ENCODE data around the gene SPATC1L. TPM values are rescaled to one million over a fixed set of nuclear protein-coding genes. Genes with fewer than 3 reads are reported as not detected.

Gene SPATC1L
- polyA plus RNA-seq, 2 of the 4 experiments (the other 2 are of a cell fraction) = 0.14 TPM; not detected in 1

DNA sequence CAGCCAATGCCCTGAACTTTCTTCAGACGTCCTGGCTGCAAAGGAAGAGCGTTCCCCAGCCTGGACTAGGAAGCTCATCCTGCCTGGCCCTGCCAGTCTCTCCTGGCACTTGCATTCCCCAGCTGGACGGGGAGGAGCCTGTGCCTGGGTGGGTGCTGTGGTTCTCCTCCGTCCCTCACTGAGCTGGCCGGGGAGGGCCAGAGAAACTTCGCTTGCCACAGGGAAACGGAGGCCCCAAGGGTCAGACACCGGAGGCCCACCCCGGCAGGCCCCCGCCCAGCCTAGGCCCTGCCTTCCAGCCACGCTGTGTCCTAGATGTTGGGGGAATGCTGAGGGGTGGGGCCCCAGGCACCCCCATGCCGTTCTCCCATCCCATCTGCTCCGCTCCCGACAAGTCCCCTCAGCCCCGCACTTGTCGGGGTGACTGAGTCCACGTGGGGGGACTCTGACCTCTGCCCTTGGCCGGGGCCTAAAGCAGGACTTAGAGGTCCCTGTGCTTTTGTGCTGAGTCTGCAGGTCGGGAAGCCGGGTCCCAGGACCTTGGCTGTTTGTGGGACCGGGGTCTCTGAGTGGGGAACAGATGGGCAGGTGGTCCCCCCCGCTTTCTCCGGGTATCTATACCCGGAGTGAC lies 33.7 kb downstream of the SPATC1L start:
- H3K4me3 ChIP-seq = no peak overlapping the region
- TF ChIP-seq MAFK (IDR thresholded peaks at IDR 0.05; ENCODE audit: partially characterized antibody) = peak; percentile 44
- TF ChIP-seq, protein P1, sequence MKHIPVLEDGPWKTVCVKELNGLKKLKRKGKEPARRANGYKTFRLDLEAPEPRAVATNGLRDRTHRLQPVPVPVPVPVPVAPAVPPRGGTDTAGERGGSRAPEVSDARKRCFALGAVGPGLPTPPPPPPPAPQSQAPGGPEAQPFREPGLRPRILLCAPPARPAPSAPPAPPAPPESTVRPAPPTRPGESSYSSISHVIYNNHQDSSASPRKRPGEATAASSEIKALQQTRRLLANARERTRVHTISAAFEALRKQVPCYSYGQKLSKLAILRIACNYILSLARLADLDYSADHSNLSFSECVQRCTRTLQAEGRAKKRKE (CRISPR knock-in tag; IDR thresholded peaks at IDR 0.05; ENCODE audit: low read depth) = no peak
- FAIRE-seq (no peak), DNase-seq (ENCODE audit: low read depth in 1 of 2, low spot score in 1 of 2) (no peak), ATAC-seq (no peak)
- no peak overlapping the region for H3K27ac ChIP-seq
- ChIA-PET CTCF (interaction anchor here (1.4 to 1.8 kb wide), 3 partner anchors 8 to 180 kb away, joined by 4 to 7 read pairs (median 6); no protein-coding TSS in a partner anchor), POLR2A (no interaction called here)
- WGBS (ENCODE audit: missing lambda C conversion rate) = 80% methylated on average over 11 of the region's 24 CpGs
- H3K9me3 ChIP-seq = no peaks in the 10 kb centered on the region
- H3K4me1 ChIP-seq = no peaks in the 10 kb centered on the region
- H3K4me2 ChIP-seq = no peak overlapping the region

DNA sequence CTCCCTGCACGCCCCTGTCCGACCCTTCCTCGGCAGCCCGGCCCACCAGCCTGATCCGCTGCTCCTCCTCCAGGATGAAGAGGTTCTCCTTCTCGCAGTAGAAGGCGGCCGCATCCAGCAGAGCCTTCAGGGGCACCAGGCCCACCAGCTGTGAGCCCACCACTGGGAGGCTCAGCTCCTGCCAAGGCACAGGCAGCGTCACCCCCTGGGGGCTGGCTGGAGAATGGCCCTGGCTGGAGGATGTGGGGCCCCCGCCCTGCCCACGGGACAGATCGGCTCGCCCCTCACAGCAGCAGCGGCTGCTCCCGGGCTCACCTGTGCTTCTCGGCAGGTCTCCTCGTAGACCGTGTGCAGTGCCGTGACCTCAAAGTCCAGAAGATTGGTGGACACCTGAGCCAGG lies 34.2 kb downstream of the SPATC1L start:
- DNase-seq (ENCODE audit: low read depth in 1 of 2, low spot score in 1 of 2) (no peak), ATAC-seq (no peak), FAIRE-seq (no peak)
- TF ChIP-seq ZC3H11A (IDR thresholded peaks at IDR 0.05) (no peak), FOSL2 (IDR thresholded peaks at IDR 0.05) (no peak), FOSL2 (CRISPR knock-in tag; IDR thresholded peaks at IDR 0.05) (no peak), HOXA7 (CRISPR knock-in tag; IDR thresholded peaks at IDR 0.05) (no peak), ZFP36 (IDR thresholded peaks at IDR 0.05; ENCODE audit: borderline replicate concordance, partially characterized antibody) (no peak), RARB (CRISPR knock-in tag; IDR thresholded peaks at IDR 0.05) (no peak), FOSB (CRISPR knock-in tag; IDR thresholded peaks at IDR 0.05) (no peak), POLR2A (IDR thresholded peaks at IDR 0.05; ENCODE audit: low read length) (no peak), TP53 (CRISPR knock-in tag; IDR thresholded peaks at IDR 0.05) (no peak), NFE2L2 (conservative IDR thresholded peaks at IDR 0.05; ENCODE audit: low read length) (no peak), CBX8 (IDR thresholded peaks at IDR 0.05) (no peak), RAD21 (conservative IDR thresholded peaks at IDR 0.05 in 1 of 2, IDR thresholded peaks at IDR 0.05 in 1 of 2) (no peak), NR3C1 (IDR thresholded peaks at IDR 0.05) (no peak), PHF8 (IDR thresholded peaks at IDR 0.05; ENCODE audit: borderline replicate concordance, low read depth) (no peak), MAFK (IDR thresholded peaks at IDR 0.05; ENCODE audit: partially characterized antibody) (no peak)
- TF ChIP-seq, protein P2, sequence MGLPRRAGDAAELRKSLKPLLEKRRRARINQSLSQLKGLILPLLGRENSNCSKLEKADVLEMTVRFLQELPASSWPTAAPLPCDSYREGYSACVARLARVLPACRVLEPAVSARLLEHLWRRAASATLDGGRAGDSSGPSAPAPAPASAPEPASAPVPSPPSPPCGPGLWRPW (IDR thresholded peaks at IDR 0.05) = no peak
- TF ChIP-seq, protein P3, sequence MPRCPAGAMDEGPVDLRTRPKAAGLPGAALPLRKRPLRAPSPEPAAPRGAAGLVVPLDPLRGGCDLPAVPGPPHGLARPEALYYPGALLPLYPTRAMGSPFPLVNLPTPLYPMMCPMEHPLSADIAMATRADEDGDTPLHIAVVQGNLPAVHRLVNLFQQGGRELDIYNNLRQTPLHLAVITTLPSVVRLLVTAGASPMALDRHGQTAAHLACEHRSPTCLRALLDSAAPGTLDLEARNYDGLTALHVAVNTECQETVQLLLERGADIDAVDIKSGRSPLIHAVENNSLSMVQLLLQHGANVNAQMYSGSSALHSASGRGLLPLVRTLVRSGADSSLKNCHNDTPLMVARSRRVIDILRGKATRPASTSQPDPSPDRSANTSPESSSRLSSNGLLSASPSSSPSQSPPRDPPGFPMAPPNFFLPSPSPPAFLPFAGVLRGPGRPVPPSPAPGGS (IDR thresholded peaks at IDR 0.05) = no peak
- TF ChIP-seq, protein P4, sequence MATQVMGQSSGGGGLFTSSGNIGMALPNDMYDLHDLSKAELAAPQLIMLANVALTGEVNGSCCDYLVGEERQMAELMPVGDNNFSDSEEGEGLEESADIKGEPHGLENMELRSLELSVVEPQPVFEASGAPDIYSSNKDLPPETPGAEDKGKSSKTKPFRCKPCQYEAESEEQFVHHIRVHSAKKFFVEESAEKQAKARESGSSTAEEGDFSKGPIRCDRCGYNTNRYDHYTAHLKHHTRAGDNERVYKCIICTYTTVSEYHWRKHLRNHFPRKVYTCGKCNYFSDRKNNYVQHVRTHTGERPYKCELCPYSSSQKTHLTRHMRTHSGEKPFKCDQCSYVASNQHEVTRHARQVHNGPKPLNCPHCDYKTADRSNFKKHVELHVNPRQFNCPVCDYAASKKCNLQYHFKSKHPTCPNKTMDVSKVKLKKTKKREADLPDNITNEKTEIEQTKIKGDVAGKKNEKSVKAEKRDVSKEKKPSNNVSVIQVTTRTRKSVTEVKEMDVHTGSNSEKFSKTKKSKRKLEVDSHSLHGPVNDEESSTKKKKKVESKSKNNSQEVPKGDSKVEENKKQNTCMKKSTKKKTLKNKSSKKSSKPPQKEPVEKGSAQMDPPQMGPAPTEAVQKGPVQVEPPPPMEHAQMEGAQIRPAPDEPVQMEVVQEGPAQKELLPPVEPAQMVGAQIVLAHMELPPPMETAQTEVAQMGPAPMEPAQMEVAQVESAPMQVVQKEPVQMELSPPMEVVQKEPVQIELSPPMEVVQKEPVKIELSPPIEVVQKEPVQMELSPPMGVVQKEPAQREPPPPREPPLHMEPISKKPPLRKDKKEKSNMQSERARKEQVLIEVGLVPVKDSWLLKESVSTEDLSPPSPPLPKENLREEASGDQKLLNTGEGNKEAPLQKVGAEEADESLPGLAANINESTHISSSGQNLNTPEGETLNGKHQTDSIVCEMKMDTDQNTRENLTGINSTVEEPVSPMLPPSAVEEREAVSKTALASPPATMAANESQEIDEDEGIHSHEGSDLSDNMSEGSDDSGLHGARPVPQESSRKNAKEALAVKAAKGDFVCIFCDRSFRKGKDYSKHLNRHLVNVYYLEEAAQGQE (IDR thresholded peaks at IDR 0.05) = no peak
- TF ChIP-seq, protein P5, sequence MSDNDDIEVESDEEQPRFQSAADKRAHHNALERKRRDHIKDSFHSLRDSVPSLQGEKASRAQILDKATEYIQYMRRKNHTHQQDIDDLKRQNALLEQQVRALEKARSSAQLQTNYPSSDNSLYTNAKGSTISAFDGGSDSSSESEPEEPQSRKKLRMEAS (IDR thresholded peaks at IDR 0.05) = no peak
- no peak overlapping the region for H3K4me2 ChIP-seq
- WGBS (ENCODE audit: missing lambda C conversion rate) = 80% methylated on average over 2 of the region's 19 CpGs
- H3K9me3 ChIP-seq = no peaks in the 10 kb centered on the region
- no peak overlapping the region for H3K4me3 ChIP-seq
- no peak overlapping the region for H3K27ac ChIP-seq
- ChIA-PET CTCF (interaction anchor here (1.4 to 1.8 kb wide), 3 partner anchors 9 to 180 kb away, joined by 4 to 7 read pairs (median 6); no protein-coding TSS in a partner anchor), POLR2A (no interaction called here)
- H3K4me1 ChIP-seq = no peaks in the 10 kb centered on the region
